ENCODE results near the gene UCN. TPM values are rescaled to one million over a fixed set of nuclear protein-coding genes. Genes with fewer than 3 reads are reported as not detected.
"Not testable (repeated sequence)": the region's sequence is repeated elsewhere in the genome, so short reads cannot be mapped to it uniquely, and the experiment has no call there.

UCN gene
- polyA plus RNA-seq, 1 donor (not counting 4 experiments of a cell fraction or from before 2014, with no cell fraction given): 0.10 TPM

DNA sequence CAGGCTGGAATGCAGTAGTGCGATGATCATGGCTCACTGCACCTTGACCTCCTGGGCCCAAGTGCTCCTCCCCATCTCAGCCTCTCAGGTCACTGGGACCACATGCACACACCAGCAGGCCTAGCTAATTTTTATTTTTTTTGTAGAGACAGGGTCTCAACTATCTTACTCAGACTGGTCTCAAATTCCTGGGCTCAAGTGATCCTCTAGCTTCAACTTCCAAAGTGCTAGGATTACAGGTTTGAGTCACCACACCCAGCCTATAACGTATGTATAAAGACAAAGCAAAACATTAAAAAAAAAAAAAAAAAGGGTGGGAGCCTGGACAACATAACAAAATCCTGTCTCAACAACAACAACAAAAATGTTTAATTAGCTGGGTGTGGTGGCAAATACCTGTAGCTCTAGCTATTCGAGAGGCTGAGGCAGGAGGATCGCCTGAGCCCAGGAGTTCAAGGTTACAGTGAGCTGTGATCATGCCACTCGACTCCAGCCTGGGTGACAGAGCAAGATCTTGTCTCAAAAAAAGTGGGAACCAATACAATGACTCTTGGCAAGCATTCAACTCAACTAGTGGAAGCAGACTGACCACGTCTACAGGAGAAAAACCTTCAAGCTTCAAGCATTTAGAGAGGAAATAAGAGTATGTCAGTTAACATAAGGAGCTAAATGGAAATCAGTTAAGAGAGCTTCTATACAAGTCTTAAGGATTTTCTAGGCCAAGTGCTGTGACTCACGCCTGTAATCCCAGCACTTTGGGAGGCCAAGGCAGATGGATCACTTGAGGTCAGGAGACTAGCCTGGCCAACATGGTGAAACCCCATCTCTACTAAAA is 45.7 kb upstream of the UCN start:
- dilution Hi-C loops (cut with MboI; ENCODE audit: extremely low pct_ligation_motif_present, low sequenced_read_pairs): no loop called here
- no peaks in the 10 kb centered on the region for H3K9me1 ChIP-seq (ENCODE audit: control insufficient read depth, extremely low read depth, insufficient read depth, low read length)
- H3K79me2 ChIP-seq (ENCODE audit: control insufficient read depth, insufficient read depth, low read length): peaks cover 84% of the 10 kb centered on the region
- peaks cover 18% of the 10 kb centered on the region for H3K4me1 ChIP-seq (ENCODE audit: control insufficient read depth, extremely low read depth, insufficient read depth, low read length)
- H3K36me3 ChIP-seq (ENCODE audit: control insufficient read depth in 2 of 2, extremely low read depth in 1 of 2, insufficient read depth in 2 of 2, low read length in 2 of 2): peaks cover 0 to 3% of the 10 kb centered on the region in 2 experiments
- DNase-seq (ENCODE audit: low read depth, low spot score) (no peak), FAIRE-seq (no peak)
- no peaks in the 10 kb centered on the region for H3K27me3 ChIP-seq (ENCODE audit: control insufficient read depth, extremely low read depth, insufficient read depth, low read length)
- peak overlapping the region; percentile 25 for H3K27ac ChIP-seq (ENCODE audit: control insufficient read depth, insufficient read depth, low read length)
- no peak overlapping the region for H3K4me3 ChIP-seq (ENCODE audit: control insufficient read depth in 2 of 3, extremely low read depth in 1 of 3, insufficient read depth in 2 of 3, low read depth in 1 of 3, low read length in 3 of 3)
- H3K4me2 ChIP-seq (ENCODE audit: control insufficient read depth, extremely low read depth, insufficient read depth, low read depth, low read length): no peak overlapping the region
- TF ChIP-seq EZH2 (IDR thresholded peaks at IDR 0.05; ENCODE audit: low read length) (no peak), CTCF (optimal IDR thresholded peaks at IDR 0.05 in 1 of 3, IDR thresholded peaks at IDR 0.05 in 1 of 3, conservative IDR thresholded peaks at IDR 0.05 in 1 of 3; ENCODE audit: extremely low read depth in 1 of 3, insufficient read depth in 2 of 3, low read length in 3 of 3) (no peak)
- no peak overlapping the region for H2AFZ ChIP-seq (ENCODE audit: control insufficient read depth, low read length)
- no peak overlapping the region for H3K9ac ChIP-seq (ENCODE audit: control insufficient read depth, extremely low read depth, insufficient read depth, low read length)
- no peaks in the 10 kb centered on the region for H3K9me3 ChIP-seq (ENCODE audit: control insufficient read depth, low read depth, low read length)
- H4K20me1 ChIP-seq (ENCODE audit: control insufficient read depth, extremely low read depth, insufficient read depth, low read length): no peaks in the 10 kb centered on the region

DNA sequence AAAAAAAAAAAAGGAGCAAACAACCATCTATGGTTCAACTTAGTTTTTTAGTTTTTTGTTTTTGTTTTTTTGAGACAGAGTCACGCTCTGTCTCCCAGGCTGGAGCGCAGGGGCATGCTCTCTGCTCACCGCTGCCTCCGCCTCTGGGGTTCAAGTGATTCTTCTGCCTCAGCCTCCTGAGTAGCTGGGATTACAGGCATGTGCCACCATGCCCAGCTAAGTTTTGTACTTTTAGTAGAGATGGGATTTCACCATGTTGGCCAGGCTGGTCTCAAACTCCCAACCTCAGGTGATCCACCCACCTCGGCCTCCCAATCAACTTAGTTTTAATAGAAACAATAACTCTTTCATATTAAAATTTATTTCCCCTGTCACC is 45.1 kb upstream of the UCN start:
- H3K9ac ChIP-seq (ENCODE audit: control insufficient read depth, extremely low read depth, insufficient read depth, low read length); H2AFZ ChIP-seq (ENCODE audit: control insufficient read depth, low read length); H3K9me3 ChIP-seq (ENCODE audit: control insufficient read depth, low read depth, low read length); H3K4me2 ChIP-seq (ENCODE audit: control insufficient read depth, extremely low read depth, insufficient read depth, low read depth, low read length); dilution Hi-C loops (cut with MboI; ENCODE audit: extremely low pct_ligation_motif_present, low sequenced_read_pairs); H3K9me1 ChIP-seq (ENCODE audit: control insufficient read depth, extremely low read depth, insufficient read depth, low read length); FAIRE-seq; H3K27ac ChIP-seq (ENCODE audit: control insufficient read depth, insufficient read depth, low read length); H3K36me3 ChIP-seq (ENCODE audit: control insufficient read depth in 2 of 2, extremely low read depth in 1 of 2, insufficient read depth in 2 of 2, low read length in 2 of 2); H3K27me3 ChIP-seq (ENCODE audit: control insufficient read depth, extremely low read depth, insufficient read depth, low read length); H4K20me1 ChIP-seq (ENCODE audit: control insufficient read depth, extremely low read depth, insufficient read depth, low read length); DNase-seq (ENCODE audit: low read depth, low spot score); H3K4me3 ChIP-seq (ENCODE audit: control insufficient read depth in 2 of 3, extremely low read depth in 1 of 3, insufficient read depth in 2 of 3, low read depth in 1 of 3, low read length in 3 of 3): not testable (repeated sequence)
- peaks cover 84% of the 10 kb centered on the region for H3K79me2 ChIP-seq (ENCODE audit: control insufficient read depth, insufficient read depth, low read length)
- peaks cover 18% of the 10 kb centered on the region for H3K4me1 ChIP-seq (ENCODE audit: control insufficient read depth, extremely low read depth, insufficient read depth, low read length)

Measured in keratinocyte (primary cell).